ENCODE data around the gene TARS1.

GRCh38 chr5:33439905-33440481, 772 bp upstream of the TARS1 start:
- no peak for TF ChIP-seq ZBTB4 (CRISPR knock-in tag; IDR thresholded peaks at IDR 0.05)
- no peak for TF ChIP-seq CTCF (IDR thresholded peaks at IDR 0.05 in 2 of 3, conservative IDR thresholded peaks at IDR 0.05 in 1 of 3; ENCODE audit: control insufficient read depth in 2 of 3, extremely low read depth in 1 of 3, insufficient read depth in 1 of 3, low read depth in 3 of 3, low read length in 3 of 3)
- no peak for TF ChIP-seq NRF1 (conservative IDR thresholded peaks at IDR 0.05; ENCODE audit: low read depth, low read length)
- TF ChIP-seq REST (IDR thresholded peaks at IDR 0.05; ENCODE audit: low read depth, low read length) = no peak
- no peak for TF ChIP-seq JUNB (IDR thresholded peaks at IDR 0.05)
- no peak for TF ChIP-seq YY1 (IDR thresholded peaks at IDR 0.05; ENCODE audit: low read depth, low read length)
- TF ChIP-seq PAX5 (IDR thresholded peaks at IDR 0.05; ENCODE audit: borderline replicate concordance, low read depth, low read length) = no peak
- no peak for TF ChIP-seq USF2 (IDR thresholded peaks at IDR 0.05; ENCODE audit: borderline replicate concordance, low read depth, low read length)
- TF ChIP-seq EZH2 (IDR thresholded peaks at IDR 0.05; ENCODE audit: borderline replicate concordance, control insufficient read depth, low read depth, low read length) = no peak
- TF ChIP-seq POLR2AphosphoS2 (IDR thresholded peaks at IDR 0.05; ENCODE audit: low read depth, low read length) = no peak
